IMR-90 (cell line): Measurements from ENCODE around the gene KLC1. TPM values are rescaled to one million over a fixed set of nuclear protein-coding genes. Genes with fewer than 3 reads are reported as not detected.

Experiments used
- ELK1 ChIP-seq: fragments of 150-350 bp; IDR thresholded peaks from 2 replicates; pipeline ENCODE4 v1.6.1; 2016; ENCODE audit warnings: low read depth, mild to moderate bottlenecking, low read length, moderate library complexity, borderline replicate concordance
- MAFK ChIP-seq: IDR thresholded peaks from 2 replicates; pipeline ENCODE4 v1.6.1; 2012; ENCODE audit warnings: low read depth, low read length, improper control_type of control experiment
- RCOR1 ChIP-seq: IDR thresholded peaks from 2 replicates; pipeline ENCODE4 v1.6.1; 2012; ENCODE audit warnings: mild to moderate bottlenecking, low read length, improper control_type of control experiment; ENCODE audit not compliant: insufficient replicate concordance
- polyA plus RNA-seq, 3 experiments: library from polyadenylated mRNA; depleted of rRNA; stranded (reverse); fragments of >200 nt; gene quantifications; 2 replicates each; pipeline ENCODE4 v1.2.3, GENCODE V29; 2012; ENCODE audit warnings: low replicate concordance in 1 of 3
- total RNA-seq: library from RNA; depleted of rRNA; stranded (reverse); fragments of >200 nt; gene quantifications from 2 replicates; pipeline ENCODE4 v1.2.3, GENCODE V29; 2012

Gene KLC1
- total and polyA plus RNA-seq, 2 of the 4 experiments (the other 2 are of a cell fraction) = 101 to 157 TPM

GRCh38 chr14:103626146-103626850, 2.7 kb upstream of the KLC1 start (continued):
- TF ChIP-seq ELK1 (no peak), MAFK (no peak), RCOR1 (no peak)
